B cell (primary cell): ENCODE data around the gene CAMK1D. TPM values are rescaled to one million over a fixed set of nuclear protein-coding genes. Genes with fewer than 3 reads are reported as not detected.
"Not testable (repeated sequence)": the region's sequence is repeated elsewhere in the genome, so short reads cannot be mapped to it uniquely, and the experiment has no call there.

Source experiments
- ATAC-seq: fragments of 200-7000 bp; cut with Tn5 transposase; one replicate; pipeline ENCODE4 v1.10.0; 2021; ENCODE audit warnings: low read depth, mild to moderate bottlenecking, moderate number of reproducible peaks, moderate library complexity
- CTCF ChIA-PET: fragments of 350-600 bp; sonication (Branson Sonifier 250); formaldehyde crosslinking; loops from one replicate; lab custom pipeline; 2021; ENCODE audit warnings: antibody characterized with exemption, inconsistent platforms; lab: Charles Lee
- POLR2A ChIA-PET: fragments of 350-600 bp; sonication (Branson Sonifier 250); formaldehyde crosslinking; loops from one replicate; lab custom pipeline; 2021; ENCODE audit warnings: antibody characterized with exemption; lab: Charles Lee
- DNase-seq: peaks from one replicate; pipeline ENCODE4 v3.0.0; 2013
- H2AFZ ChIP-seq: 2 replicates; pipeline ENCODE4 v1.6.1; 2012; ENCODE audit warnings: mild to moderate bottlenecking, low read depth, low read length; ENCODE audit not compliant: insufficient read depth, poor library complexity, severe bottlenecking
- H3K27ac ChIP-seq, 2 donors: 1 replicate in 1 of 2; 2 replicates in 1 of 2; pipeline ENCODE4 v1.5.1; 2012 to 2013; ENCODE audit warnings: low read length in 2 of 2, mild to moderate bottlenecking in 2 of 2, moderate library complexity in 1 of 2
- H3K27me3 ChIP-seq, 4 experiments: fragments of 200-600 bp in 1 of 4; sonication (generic) in 1 of 4; replicated peaks in 1 of 4; 1 replicate in 2 of 4; 2 replicates in 2 of 4; pipeline versions ENCODE4 v1.6.1 to v1.7.0; 2013 to 2016; ENCODE audit warnings: low read length in 3 of 4, mild to moderate bottlenecking in 2 of 4, mixed read lengths in 1 of 4, moderate library complexity in 1 of 4; ENCODE audit not compliant: insufficient read depth in 4 of 4, control insufficient read depth in 3 of 4; ENCODE audit errors: control extremely low read depth in 1 of 4
- H3K36me3 ChIP-seq, 2 experiments: replicated peaks in 1 of 2; 1 replicate in 1 of 2; 2 replicates in 1 of 2; pipeline versions ENCODE4 v1.6.1 to v1.7.1; 2013; ENCODE audit warnings: low read length in 1 of 2; ENCODE audit not compliant: insufficient read depth in 2 of 2, control insufficient read depth in 1 of 2; ENCODE audit errors: control extremely low read depth in 1 of 2, extremely low read depth in 1 of 2
- H3K4me1 ChIP-seq, 2 donors: fragments of 200-600 bp in 1 of 2; sonication (generic) in 1 of 2; 1 replicate in 1 of 2; 2 replicates in 1 of 2; pipeline versions ENCODE4 v1.5.1 to v1.6.1; 2013 to 2017; ENCODE audit warnings: low read length in 2 of 2; ENCODE audit not compliant: control insufficient read depth in 2 of 2, insufficient read depth in 2 of 2
- H3K4me2 ChIP-seq: replicated peaks from 2 replicates; pipeline ENCODE3; 2012; ENCODE audit warnings: mild to moderate bottlenecking, low read depth, low read length; ENCODE audit not compliant: poor library complexity, severe bottlenecking
- H3K4me3 ChIP-seq, 5 experiments: fragments of 200-600 bp in 1 of 5; sonication (generic) in 1 of 5; 1 replicate in 3 of 5; 2 replicates in 2 of 5; pipeline versions ENCODE4 v1.5.1 to v1.7.0; 2011 to 2016; ENCODE audit warnings: low read length in 4 of 5, mild to moderate bottlenecking in 4 of 5, low read depth in 2 of 5, control low read depth in 1 of 5, moderate library complexity in 1 of 5; ENCODE audit not compliant: insufficient read depth in 1 of 5; ENCODE audit errors: control extremely low read depth in 1 of 5, extremely low read depth in 1 of 5
- H3K79me2 ChIP-seq: fragments of 200-600 bp; sonication (generic); one replicate; pipeline ENCODE4 v1.6.0; 2016; ENCODE audit warnings: low read length; ENCODE audit not compliant: control insufficient read depth, insufficient read depth
- H3K9ac ChIP-seq: fragments of 200-600 bp; sonication (generic); 2 replicates; pipeline ENCODE4 v1.6.1; 2017; ENCODE audit warnings: mild to moderate bottlenecking, low read length, moderate library complexity
- H3K9me3 ChIP-seq, 3 donors: one replicate each; pipeline versions ENCODE4 v1.6.1 to v1.7.1; 2013; ENCODE audit warnings: low read length in 2 of 3; ENCODE audit not compliant: control insufficient read depth in 2 of 3, insufficient read depth in 1 of 3; ENCODE audit errors: control extremely low read depth in 1 of 3
- H4K20me1 ChIP-seq: 2 replicates; pipeline ENCODE4 v1.6.0; 2012; ENCODE audit warnings: mild to moderate bottlenecking, low read length; ENCODE audit not compliant: insufficient read depth, control insufficient read depth, poor library complexity, severe bottlenecking
- H3K27ac Mint-ChIP-seq: one replicate; pipeline ENCODE4 v1.8.0; 2021; ENCODE audit warnings: mixed read lengths
- H3K27me3 Mint-ChIP-seq: one replicate; pipeline ENCODE4 v1.8.0; 2021; ENCODE audit warnings: mixed read lengths
- H3K4me1 Mint-ChIP-seq: one replicate; pipeline ENCODE4 v1.8.0; 2021; ENCODE audit warnings: mixed read lengths
- H3K4me3 Mint-ChIP-seq: one replicate; pipeline ENCODE4 v1.8.0; 2021; ENCODE audit warnings: mixed read lengths
- H3K9me3 Mint-ChIP-seq: one replicate; pipeline ENCODE4 v1.8.0; 2022; ENCODE audit warnings: mixed read lengths; ENCODE audit not compliant: insufficient read depth
- CTCF ChIP-seq: fragments of 200-600 bp; IDR thresholded peaks from one replicate; pipeline ENCODE4 v1.8.0; 2022; ENCODE audit warnings: antibody characterized with exemption, mild to moderate bottlenecking
- EZH2 ChIP-seq: IDR thresholded peaks from 2 replicates; pipeline ENCODE4 v1.6.1; 2012; ENCODE audit warnings: borderline replicate concordance, low read depth, mild to moderate bottlenecking, moderate library complexity, low read length; ENCODE audit not compliant: insufficient read depth, poor library complexity, severe bottlenecking
- WGBS: methylation state at CpG from one replicate; pipeline ENCODE4 v1.1.5; 2013; ENCODE audit warnings: missing lambda C conversion rate; ENCODE audit not compliant: insufficient coverage; 5-methylcytosine and 5-hydroxymethylcytosine counted together
- intact Hi-C: fragments of 100-400 bp; cut with micrococcal nuclease; formaldehyde crosslinking; loops from one replicate; pipeline ENCODE4 v1.10.0; 2022
- polyA plus RNA-seq: library from polyadenylated mRNA; depleted of rRNA; stranded (reverse); fragments of >200 nt; gene quantifications from 2 replicates; pipeline ENCODE4 v1.2.3, GENCODE V29; 2012
- total RNA-seq, 2 donors: library from RNA; stranded (reverse); fragments of 120-200 nt in 1 of 2; gene quantifications; 1 replicate in 1 of 2; 2 replicates in 1 of 2; pipeline versions ENCODE4 v1.2.3 to v1.2.4, GENCODE V29; 2013 to 2022

The CAMK1D gene
- total and polyA plus RNA-seq, 2 donors (not counting 1 experiment from before 2014, with no cell fraction given): 34.1 to 69.7 TPM

- 87% methylated on average over 5 of the region's 6 CpGs for WGBS
- H3K27me3 Mint-ChIP-seq: no peaks in the 10 kb centered on the region
- no peak overlapping the region for H3K4me3 ChIP-seq
- H3K4me2 ChIP-seq: peak overlapping the region; percentile 4
- H3K9ac ChIP-seq: no peak overlapping the region
- DNase-seq (no peak), ATAC-seq (no peak)
- peaks cover 95% of the 10 kb centered on the region for H3K79me2 ChIP-seq
- intact Hi-C loops: no loop called here
- no peak for TF ChIP-seq EZH2
- no peak for TF ChIP-seq CTCF
- H2AFZ ChIP-seq: no peak overlapping the region
- peaks cover 9% of the 10 kb centered on the region for H3K9me3 Mint-ChIP-seq
- H4K20me1 ChIP-seq: peaks cover 91% of the 10 kb centered on the region
- peaks cover 0 to 17% (median 0%) of the 10 kb centered on the region in 3 donors for H3K9me3 ChIP-seq
- no peaks in the 10 kb centered on the region for H3K36me3 ChIP-seq
- H3K27ac Mint-ChIP-seq: no peak overlapping the region
- no peak overlapping the region for H3K4me3 Mint-ChIP-seq
- H3K4me1 Mint-ChIP-seq: peaks cover 63% of the 10 kb centered on the region
- no peak overlapping the region for H3K27ac ChIP-seq
- peaks cover 21 to 32% of the 10 kb centered on the region in 2 donors for H3K4me1 ChIP-seq
- no peaks in the 10 kb centered on the region for H3K27me3 ChIP-seq
- ChIA-PET CTCF (no interaction called here), POLR2A (no interaction called here)
Observed at GRCh38 chr10:12542133-12542670, 192.9 kb downstream of the CAMK1D start.

GRCh38 chr10:12543589-12543988, 194.2 kb downstream of the CAMK1D start:
- Mint-ChIP-seq H3K4me3 (no peak overlapping the region), H3K9me3 (peaks cover 9% of the 10 kb centered on the region), H3K27me3 (no peaks in the 10 kb centered on the region), H3K27ac (no peak overlapping the region), H3K4me1 (peaks cover 67% of the 10 kb centered on the region)
- DNase-seq (no peak), ATAC-seq (no peak)
- WGBS: no CpG with 5 or more reads among the region's 3 CpGs
- H3K9me3 ChIP-seq: peaks cover 0 to 17% (median 0%) of the 10 kb centered on the region in 3 donors
- no peak overlapping the region for H3K27ac ChIP-seq
- no peaks in the 10 kb centered on the region for H3K27me3 ChIP-seq
- H3K4me2 ChIP-seq: no peak overlapping the region
- H3K4me1 ChIP-seq: peaks cover 22 to 34% of the 10 kb centered on the region in 2 donors
- TF ChIP-seq EZH2 (no peak), CTCF (no peak)
- H2AFZ ChIP-seq: no peak overlapping the region
- H3K79me2 ChIP-seq: peaks cover 95% of the 10 kb centered on the region
- H3K4me3 ChIP-seq: no peak overlapping the region
- H3K9ac ChIP-seq: no peak overlapping the region
- ChIA-PET CTCF (no interaction called here), POLR2A (no interaction called here)
- intact Hi-C loops: no loop called here
- no peaks in the 10 kb centered on the region for H3K36me3 ChIP-seq
- peaks cover 84% of the 10 kb centered on the region for H4K20me1 ChIP-seq

GRCh38 chr10:12546160-12546802, 196.9 kb downstream of the CAMK1D start:
- H3K27ac ChIP-seq, H3K27me3 Mint-ChIP-seq, ATAC-seq, H2AFZ ChIP-seq, H3K4me2 ChIP-seq, DNase-seq, H3K27me3 ChIP-seq, CTCF ChIA-PET, H3K4me3 ChIP-seq, H3K9ac ChIP-seq, H3K36me3 ChIP-seq, POLR2A ChIA-PET, H3K9me3 Mint-ChIP-seq, intact Hi-C loops, H3K4me3 Mint-ChIP-seq: not testable (repeated sequence)
- H3K79me2 ChIP-seq: peaks cover 97% of the 10 kb centered on the region
- peaks cover 84% of the 10 kb centered on the region for H4K20me1 ChIP-seq
- 91% methylated on average over 7 of the region's 10 CpGs for WGBS
- Mint-ChIP-seq H3K27ac (peak overlapping the region; percentile 38), H3K4me1 (peaks cover 59% of the 10 kb centered on the region)
- peaks cover 0 to 15% (median 0%) of the 10 kb centered on the region in 3 donors for H3K9me3 ChIP-seq
- H3K4me1 ChIP-seq: peaks cover 15 to 18% of the 10 kb centered on the region in 2 donors
